ENCODE data around the gene ZXDC.

ZXDC gene

GRCh38 chr3:126488886-126489569 is 13.3 kb upstream of the ZXDC start:
- TF ChIP-seq CTCF (IDR thresholded peaks at IDR 0.05) (no peak), ZFX (IDR thresholded peaks at IDR 0.05; ENCODE audit: borderline replicate concordance) (no peak)
- H3K27ac ChIP-seq = no peak overlapping the region

GRCh38 chr3:126488185-126488584 is 12.5 kb upstream of the ZXDC start:
- no peak overlapping the region for H3K27ac ChIP-seq
- TF ChIP-seq CTCF (IDR thresholded peaks at IDR 0.05) (peak; percentile 27), ZFX (IDR thresholded peaks at IDR 0.05; ENCODE audit: borderline replicate concordance) (no peak)

- TF ChIP-seq CTCF (IDR thresholded peaks at IDR 0.05) = no peak
- no peak for TF ChIP-seq ZFX (IDR thresholded peaks at IDR 0.05; ENCODE audit: borderline replicate concordance)
- no peak overlapping the region for H3K27ac ChIP-seq
These were observed 11.6 kb upstream of the ZXDC start for GRCh38 chr3:126487151-126487771.

GRCh38 chr3:126486360-126486847 is 10.7 kb upstream of the ZXDC start:
- no peak overlapping the region for H3K27ac ChIP-seq
- no peak for TF ChIP-seq ZFX (IDR thresholded peaks at IDR 0.05; ENCODE audit: borderline replicate concordance)
- TF ChIP-seq CTCF (IDR thresholded peaks at IDR 0.05) = no peak

GRCh38 chr3:126485956-126486355 is 10.3 kb upstream of the ZXDC start:
- H3K27ac ChIP-seq = no peak overlapping the region
- TF ChIP-seq CTCF (IDR thresholded peaks at IDR 0.05) (no peak), ZFX (IDR thresholded peaks at IDR 0.05; ENCODE audit: borderline replicate concordance) (no peak)

GRCh38 chr3:126485176-126485897 is 9.6 kb upstream of the ZXDC start:
- no peak overlapping the region for H3K27ac ChIP-seq
- TF ChIP-seq CTCF (IDR thresholded peaks at IDR 0.05) = no peak
- TF ChIP-seq ZFX (IDR thresholded peaks at IDR 0.05; ENCODE audit: borderline replicate concordance) = no peak

GRCh38 chr3:126484662-126485061 is 9.0 kb upstream of the ZXDC start:
- H3K27ac ChIP-seq = no peak overlapping the region
- TF ChIP-seq CTCF (IDR thresholded peaks at IDR 0.05) (no peak), ZFX (IDR thresholded peaks at IDR 0.05; ENCODE audit: borderline replicate concordance) (no peak)

Measured in 22Rv1 (cell line).